ENCODE data around the gene PDZD7.

GRCh38 chr10:101060951-101061623 lies 30.2 kb upstream of the PDZD7 start:
- TF ChIP-seq CTCF (IDR thresholded peaks at IDR 0.05; ENCODE audit: control extremely low read depth in 1 of 3, insufficient read depth in 1 of 3, low read depth in 1 of 3, low read length in 3 of 3) (no peak), EGR1 (IDR thresholded peaks at IDR 0.05; ENCODE audit: borderline replicate concordance, low read depth, low read length) (no peak), USF2 (IDR thresholded peaks at IDR 0.05; ENCODE audit: low read length) (no peak), EZH2 (IDR thresholded peaks at IDR 0.05; ENCODE audit: low read depth, low read length, severe bottlenecking) (no peak), CBX5 (IDR thresholded peaks at IDR 0.05; ENCODE audit: low read depth, low read length) (no peak), ATF3 (IDR thresholded peaks at IDR 0.05; ENCODE audit: insufficient read depth, low read depth, low read length) (no peak), ATF2 (IDR thresholded peaks at IDR 0.05; ENCODE audit: low read length) (no peak), GABPA (IDR thresholded peaks at IDR 0.05; ENCODE audit: borderline replicate concordance, insufficient read depth, low read length) (no peak), NRF1 (IDR thresholded peaks at IDR 0.05; ENCODE audit: low read depth, low read length) (peak; percentile 69), POLR2AphosphoS5 (IDR thresholded peaks at IDR 0.05; ENCODE audit: low read depth, low read length) (no peak), SP1 (IDR thresholded peaks at IDR 0.05; ENCODE audit: low read depth, low read length) (peak; percentile 56; the same call in 1 of the 2 replicates), POLR2A (IDR thresholded peaks at IDR 0.05; ENCODE audit: control extremely low read depth in 1 of 2, low read depth in 2 of 2, low read length in 2 of 2) (peak in 1 of 2 experiments; percentile 26; a peak in 1 of 3 replicates)

Data from H1 (cell line).